Gastroesophageal sphincter (tissue), 4 donors: ENCODE results near the gene LRRTM4. TPM values are rescaled to one million over a fixed set of nuclear protein-coding genes. Genes with fewer than 3 reads are reported as not detected.
"Not testable (repeated sequence)": the region's sequence is repeated elsewhere in the genome, so short reads cannot be mapped to it uniquely, and the experiment has no call there.

Experiments used
- ATAC-seq: fragments of 150-250 bp; one replicate; pipeline ENCODE4 v1.9.1; 2016; ENCODE audit warnings: mild to moderate bottlenecking, moderate library complexity
- H3K27ac ChIP-seq, 4 donors: fragments of 200-600 bp; sonication (generic) in 3 of 4; 1 replicate in 3 of 4; 2 replicates in 1 of 4; pipeline ENCODE4 v1.5.1; 2016 to 2019
- H3K27me3 ChIP-seq: fragments of 200-600 bp; sonication (generic); one replicate; pipeline ENCODE4 v1.5.1; 2019
- H3K36me3 ChIP-seq, 2 donors: fragments of 200-600 bp; sonication (generic); one replicate each; pipeline ENCODE4 v1.5.1; 2019; ENCODE audit warnings: control low read depth in 1 of 2
- H3K4me1 ChIP-seq, 3 donors: fragments of 200-600 bp; sonication (generic); 1 replicate in 2 of 3; 2 replicates in 1 of 3; pipeline ENCODE4 v1.5.1; 2016 to 2019; ENCODE audit warnings: control low read depth in 2 of 3
- H3K4me3 ChIP-seq, 2 donors: fragments of 200-600 bp; sonication (generic); one replicate each; pipeline ENCODE4 v1.5.1; 2019; ENCODE audit warnings: mild to moderate bottlenecking in 1 of 2, moderate library complexity in 1 of 2
- H3K9me3 ChIP-seq, 3 donors: fragments of 200-600 bp; sonication (generic); one replicate each; pipeline ENCODE4 v1.5.1; 2017 to 2019; ENCODE audit warnings: control low read depth in 2 of 3
- CTCF ChIP-seq, 4 experiments: fragments of 200-600 bp in 2 of 4; fragments of 450-650 bp in 2 of 4; sonication (generic) in 1 of 4; IDR thresholded peaks; one replicate each; pipeline ENCODE4 v1.5.1; 2017 to 2019; ENCODE audit warnings: antibody characterized with exemption in 4 of 4, mild to moderate bottlenecking in 2 of 4, moderate library complexity in 2 of 4
- EP300 ChIP-seq: sonication (generic); formaldehyde crosslinking; IDR thresholded peaks from one replicate; pipeline ENCODE4 v1.6.1; 2017; ENCODE audit warnings: antibody characterized with exemption, mild to moderate bottlenecking
- POLR2A ChIP-seq, 2 donors: fragments of 450-650 bp; IDR thresholded peaks; one replicate each; pipeline ENCODE4 v1.6.1; 2017; ENCODE audit warnings: antibody characterized with exemption in 2 of 2, mild to moderate bottlenecking in 2 of 2, moderate library complexity in 1 of 2
- POLR2AphosphoS5 ChIP-seq: sonication (generic); formaldehyde crosslinking; IDR thresholded peaks from one replicate; pipeline ENCODE4 v1.6.1; 2017; ENCODE audit warnings: antibody characterized with exemption
- WGBS, 2 donors: methylation state at CpG; one replicate each; pipeline ENCODE4 v1.1.5; 2018; ENCODE audit warnings: low coverage in 1 of 2; 5-methylcytosine and 5-hydroxymethylcytosine counted together
- total RNA-seq, 4 donors: library from RNA; depleted of rRNA; stranded (reverse); fragments of >200 nt; gene quantifications; one replicate each; pipeline ENCODE4 v1.1.0, GENCODE V29; 2016

LRRTM4 gene
- total RNA-seq, 4 donors from 2014 or later = 0.12 to 0.30 (median 0.27) TPM; not detected in 1

GRCh38 chr2:76793647-76794334 is 728.4 kb downstream of the LRRTM4 start:
- no peak overlapping the region for H3K27ac ChIP-seq
- H3K27me3 ChIP-seq = no peaks in the 10 kb centered on the region
- 66 to 74% methylated on average over 4 of the region's 4 CpGs for WGBS, 2 donors
- no peaks in the 10 kb centered on the region for H3K9me3 ChIP-seq
- H3K36me3 ChIP-seq = no peaks in the 10 kb centered on the region
- no peak for ATAC-seq
- TF ChIP-seq EP300 (no peak), POLR2AphosphoS5 (no peak), CTCF (IDR thresholded peaks at IDR 0.05) (no peak), POLR2A (IDR thresholded peaks at IDR 0.05) (no peak)
- no peak overlapping the region for H3K4me3 ChIP-seq
- no peaks in the 10 kb centered on the region for H3K4me1 ChIP-seq

- not testable (repeated sequence) for H3K4me1 ChIP-seq, ATAC-seq, H3K27me3 ChIP-seq, H3K36me3 ChIP-seq, H3K27ac ChIP-seq, H3K4me3 ChIP-seq
- peaks cover 0 to 14% (median 0%) of the 10 kb centered on the region in 3 donors for H3K9me3 ChIP-seq
- WGBS, 2 donors = 100% methylated on average over 2 of the region's 22 CpGs; no CpG with 5 or more reads in 1 of the 2 donors
Observed at GRCh38 chr2:76781313-76781712, 740.9 kb downstream of the LRRTM4 start.

GRCh38 chr2:76763276-76763675 is 758.9 kb downstream of the LRRTM4 start:
- ATAC-seq = no peak
- H3K4me1 ChIP-seq = no peaks in the 10 kb centered on the region
- no peaks in the 10 kb centered on the region for H3K27me3 ChIP-seq
- 74 to 86% methylated on average over 2 of the region's 2 CpGs for WGBS, 2 donors
- TF ChIP-seq CTCF (IDR thresholded peaks at IDR 0.05) (no peak), POLR2AphosphoS5 (no peak), EP300 (no peak), POLR2A (IDR thresholded peaks at IDR 0.05) (no peak)
- H3K27ac ChIP-seq = no peak overlapping the region
- no peak overlapping the region for H3K4me3 ChIP-seq
- H3K36me3 ChIP-seq = no peaks in the 10 kb centered on the region
- no peaks in the 10 kb centered on the region for H3K9me3 ChIP-seq

- no peak for TF ChIP-seq EP300
- TF ChIP-seq POLR2A (IDR thresholded peaks at IDR 0.05) = no peak
- TF ChIP-seq POLR2AphosphoS5 = no peak
- no peak for TF ChIP-seq CTCF (IDR thresholded peaks at IDR 0.05)
- ATAC-seq = no peak
- Histone ChIP-seq H3K4me1 (no peaks in the 10 kb centered on the region), H3K9me3 (no peaks in the 10 kb centered on the region), H3K27me3 (no peaks in the 10 kb centered on the region), H3K27ac (no peak overlapping the region), H3K36me3 (no peaks in the 10 kb centered on the region), H3K4me3 (no peak overlapping the region)
- WGBS, 2 donors = 84 to 95% methylated on average over 4 of the region's 4 CpGs
Observed at GRCh38 chr2:76760367-76760704, 761.8 kb downstream of the LRRTM4 start.

GRCh38 chr2:76759634-76760366 is 762.4 kb downstream of the LRRTM4 start:
- no peak overlapping the region for H3K27ac ChIP-seq
- H3K9me3 ChIP-seq = no peaks in the 10 kb centered on the region
- 73 to 82% methylated on average over 7 of the region's 7 CpGs for WGBS, 2 donors
- no peak overlapping the region for H3K4me3 ChIP-seq
- no peaks in the 10 kb centered on the region for H3K4me1 ChIP-seq
- H3K36me3 ChIP-seq = no peaks in the 10 kb centered on the region
- TF ChIP-seq EP300 (no peak), POLR2AphosphoS5 (no peak), POLR2A (IDR thresholded peaks at IDR 0.05) (no peak), CTCF (IDR thresholded peaks at IDR 0.05) (no peak)
- H3K27me3 ChIP-seq = no peaks in the 10 kb centered on the region
- ATAC-seq = no peak
